ENCODE results near the gene SLC34A1.

SLC34A1 gene

GRCh38 chr5:177433658-177434217 lies 49.5 kb downstream of the SLC34A1 start:
- DNase-seq, result no peak

GRCh38 chr5:177434437-177434836 lies 50.2 kb downstream of the SLC34A1 start:
- DNase-seq, result peak in 1 of 4 experiments; percentile 35

- no peak for DNase-seq
These were observed 50.9 kb downstream of the SLC34A1 start for GRCh38 chr5:177434942-177435738.

GRCh38 chr5:177435847-177436536 lies 51.8 kb downstream of the SLC34A1 start:
- DNase-seq, result no peak

- DNase-seq, result no peak
These were observed 53.4 kb downstream of the SLC34A1 start for GRCh38 chr5:177437623-177438022.

- no peak for DNase-seq
These were observed 54.2 kb downstream of the SLC34A1 start for GRCh38 chr5:177438468-177438867.

GRCh38 chr5:177439518-177440053 lies 55.4 kb downstream of the SLC34A1 start:
- DNase-seq, result no peak

- DNase-seq, result no peak
These were observed 56.2 kb downstream of the SLC34A1 start for GRCh38 chr5:177440211-177440989.

- DNase-seq, result no peak
These were observed 57.0 kb downstream of the SLC34A1 start for GRCh38 chr5:177440990-177441780.

- DNase-seq, result no peak
These were observed 58.0 kb downstream of the SLC34A1 start for GRCh38 chr5:177442066-177442826.

GRCh38 chr5:177443144-177443983 lies 59.1 kb downstream of the SLC34A1 start:
- DNase-seq, result no peak

GRCh38 chr5:177444106-177445051 lies 60.1 kb downstream of the SLC34A1 start:
- DNase-seq, result no peak

GRCh38 chr5:177445052-177445916 lies 61.0 kb downstream of the SLC34A1 start:
- no peak for DNase-seq

- DNase-seq, result no peak
These were observed 61.6 kb downstream of the SLC34A1 start for GRCh38 chr5:177445917-177446199.

GRCh38 chr5:177446200-177447065 lies 62.2 kb downstream of the SLC34A1 start, which contains the start of gene PRR7:
Gene PRR7 (plus strand): TSS chr5:177446814. CDS start chr5:177455068, 8,254 bp downstream.
- peak; percentile 45 to 69 (median 65) for DNase-seq

- peak in 3 of 4 experiments; percentile 33 to 62 (median 50) for DNase-seq
These were observed 62.9 kb downstream of the SLC34A1 start for GRCh38 chr5:177447066-177447610.

Measured in activated CD4-positive, CD25-positive, alpha-beta regulatory T cell (primary cell).